SK-N-SH treated with all-trans-retinoic acid at 6 μM for 48 hours (cell line): ENCODE measurements around the gene LRRC28.

Experiments
- ATAC-seq: fragments of 200-7000 bp; cut with Tn5 transposase; 3 replicates; pipeline ENCODE4 v1.9.1; 2020; ENCODE audit warnings: mild to moderate bottlenecking, moderate library complexity
- ARNTL ChIP-seq: fragments of 450-650 bp; formaldehyde crosslinking; IDR thresholded peaks from 2 replicates; pipeline ENCODE4 v1.5.0; 2020; ENCODE audit warnings: low read depth, mild to moderate bottlenecking, moderate library complexity, borderline replicate concordance
- CSDC2 ChIP-seq: fragments of 250-450 bp; sonication (Bioruptor Pico); IDR thresholded peaks from 2 replicates; pipeline ENCODE4 v1.5.0; 2020; ENCODE audit warnings: mild to moderate bottlenecking, moderate library complexity
- ESRRG ChIP-seq: fragments of 250-450 bp; sonication (Bioruptor Pico); IDR thresholded peaks from 2 replicates; pipeline ENCODE4 v1.6.1; 2021; ENCODE audit warnings: mild to moderate bottlenecking
- GLIS3 ChIP-seq: fragments of 250-450 bp; sonication (Bioruptor Pico); IDR thresholded peaks from 2 replicates; pipeline ENCODE4 v1.5.0; 2020; ENCODE audit warnings: mild to moderate bottlenecking, moderate library complexity
- ISL1 ChIP-seq: fragments of 250-450 bp; sonication (Bioruptor Pico); IDR thresholded peaks from 2 replicates; pipeline ENCODE4 v2.1.2; 2022; ENCODE audit warnings: mild to moderate bottlenecking, moderate library complexity
- OSR1 ChIP-seq: fragments of 250-450 bp; sonication (Bioruptor Pico); IDR thresholded peaks from 2 replicates; pipeline ENCODE4 v1.8.0; 2022; ENCODE audit warnings: moderate library complexity, mild to moderate bottlenecking, inconsistent platforms
- PPARA ChIP-seq: fragments of 250-450 bp; sonication (Bioruptor Pico); IDR thresholded peaks from 2 replicates; pipeline ENCODE4 v1.5.0; 2020; ENCODE audit warnings: mild to moderate bottlenecking, borderline replicate concordance
- RARB ChIP-seq: fragments of 250-450 bp; sonication (Bioruptor Pico); IDR thresholded peaks from 2 replicates; pipeline ENCODE4 v1.8.0; 2021; ENCODE audit warnings: mild to moderate bottlenecking, moderate library complexity
- TOX ChIP-seq: fragments of 250-450 bp; sonication (Bioruptor Pico); IDR thresholded peaks from 2 replicates; pipeline ENCODE4 v1.8.0; 2021; ENCODE audit warnings: mild to moderate bottlenecking, moderate library complexity, borderline replicate concordance
- ZC3H10 ChIP-seq: fragments of 250-450 bp; sonication (Bioruptor Pico); IDR thresholded peaks from 2 replicates; pipeline ENCODE4 v1.5.1; 2021; ENCODE audit warnings: mild to moderate bottlenecking, moderate library complexity
- ZFP3 ChIP-seq: fragments of 250-450 bp; sonication (Bioruptor Pico); IDR thresholded peaks from 2 replicates; pipeline ENCODE4 v1.5.0; 2020; ENCODE audit warnings: mild to moderate bottlenecking, moderate library complexity
- ZNF565 ChIP-seq: fragments of 450-650 bp; formaldehyde crosslinking; conservative IDR thresholded peaks from 2 replicates; pipeline ENCODE4 v1.5.0; 2020; ENCODE audit warnings: low read depth, mild to moderate bottlenecking, moderate library complexity
- ZNF70 ChIP-seq: fragments of 450-650 bp; formaldehyde crosslinking; IDR thresholded peaks from 2 replicates; pipeline ENCODE4 v1.5.0; 2020; ENCODE audit warnings: mild to moderate bottlenecking, moderate library complexity
- ZNF8 ChIP-seq: fragments of 450-650 bp; formaldehyde crosslinking; IDR thresholded peaks from 2 replicates; pipeline ENCODE4 v1.5.0; 2020; ENCODE audit warnings: mild to moderate bottlenecking, moderate library complexity
- TF ChIP-seq, protein P1 (sequence below): fragments of 250-450 bp; sonication (Bioruptor Pico); IDR thresholded peaks from 2 replicates; pipeline ENCODE4 v1.5.1; 2020; ENCODE audit warnings: low read depth, mild to moderate bottlenecking, moderate library complexity
- TF ChIP-seq, protein P2 (sequence below): fragments of 250-450 bp; sonication (Bioruptor Pico); IDR thresholded peaks from 2 replicates; pipeline ENCODE4 v1.8.0; 2020; ENCODE audit warnings: mild to moderate bottlenecking, moderate library complexity, borderline replicate concordance
- TF ChIP-seq, protein P3 (sequence below): fragments of 250-450 bp; sonication (Bioruptor Pico); IDR thresholded peaks from 2 replicates; pipeline ENCODE4 v1.5.0; 2020; ENCODE audit warnings: mild to moderate bottlenecking, moderate library complexity
- TF ChIP-seq, protein P4 (sequence below): fragments of 250-450 bp; sonication (Bioruptor Pico); IDR thresholded peaks from 2 replicates; pipeline ENCODE4 v1.8.0; 2021; ENCODE audit warnings: low read depth, mild to moderate bottlenecking, moderate library complexity, borderline replicate concordance

Gene LRRC28

DNA sequence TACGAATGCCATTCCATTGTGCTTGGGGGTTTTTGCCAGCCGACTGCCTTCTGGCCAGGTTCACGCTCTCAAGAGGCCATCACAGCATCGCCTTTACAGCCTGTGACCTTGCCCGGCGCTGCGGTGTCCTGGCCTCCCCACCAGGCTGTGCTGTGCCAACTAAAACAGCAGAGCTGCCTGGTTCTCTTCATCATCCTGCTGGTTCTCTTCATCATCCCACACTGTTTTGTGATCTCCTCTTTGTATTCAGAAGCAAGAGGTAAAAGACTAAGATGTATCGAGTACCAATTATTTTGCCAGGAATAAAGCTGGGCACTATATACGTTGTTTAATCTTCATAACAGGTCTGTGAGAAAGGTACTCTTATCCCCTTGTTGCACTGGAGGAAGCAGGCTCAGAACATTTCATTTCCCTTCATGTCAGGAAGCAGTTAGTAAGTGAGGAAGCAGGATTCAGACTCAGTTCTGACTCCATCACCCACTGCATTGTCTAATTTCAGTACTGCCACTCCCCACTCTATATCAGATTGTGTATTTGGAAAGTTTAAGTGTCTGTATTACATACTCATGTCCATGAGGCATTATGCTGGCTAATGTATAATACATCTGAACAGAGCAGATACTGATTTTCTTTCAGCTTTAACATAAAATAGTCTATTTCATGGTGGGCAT is 92.7 kb downstream of the LRRC28 start (continued):
- TF ChIP-seq, protein P1, sequence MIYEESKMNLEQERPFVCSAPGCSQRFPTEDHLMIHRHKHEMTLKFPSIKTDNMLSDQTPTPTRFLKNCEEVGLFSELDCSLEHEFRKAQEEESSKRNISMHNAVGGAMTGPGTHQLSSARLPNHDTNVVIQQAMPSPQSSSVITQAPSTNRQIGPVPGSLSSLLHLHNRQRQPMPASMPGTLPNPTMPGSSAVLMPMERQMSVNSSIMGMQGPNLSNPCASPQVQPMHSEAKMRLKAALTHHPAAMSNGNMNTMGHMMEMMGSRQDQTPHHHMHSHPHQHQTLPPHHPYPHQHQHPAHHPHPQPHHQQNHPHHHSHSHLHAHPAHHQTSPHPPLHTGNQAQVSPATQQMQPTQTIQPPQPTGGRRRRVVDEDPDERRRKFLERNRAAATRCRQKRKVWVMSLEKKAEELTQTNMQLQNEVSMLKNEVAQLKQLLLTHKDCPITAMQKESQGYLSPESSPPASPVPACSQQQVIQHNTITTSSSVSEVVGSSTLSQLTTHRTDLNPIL (CRISPR knock-in tag): no peak
- TF ChIP-seq, protein P2, sequence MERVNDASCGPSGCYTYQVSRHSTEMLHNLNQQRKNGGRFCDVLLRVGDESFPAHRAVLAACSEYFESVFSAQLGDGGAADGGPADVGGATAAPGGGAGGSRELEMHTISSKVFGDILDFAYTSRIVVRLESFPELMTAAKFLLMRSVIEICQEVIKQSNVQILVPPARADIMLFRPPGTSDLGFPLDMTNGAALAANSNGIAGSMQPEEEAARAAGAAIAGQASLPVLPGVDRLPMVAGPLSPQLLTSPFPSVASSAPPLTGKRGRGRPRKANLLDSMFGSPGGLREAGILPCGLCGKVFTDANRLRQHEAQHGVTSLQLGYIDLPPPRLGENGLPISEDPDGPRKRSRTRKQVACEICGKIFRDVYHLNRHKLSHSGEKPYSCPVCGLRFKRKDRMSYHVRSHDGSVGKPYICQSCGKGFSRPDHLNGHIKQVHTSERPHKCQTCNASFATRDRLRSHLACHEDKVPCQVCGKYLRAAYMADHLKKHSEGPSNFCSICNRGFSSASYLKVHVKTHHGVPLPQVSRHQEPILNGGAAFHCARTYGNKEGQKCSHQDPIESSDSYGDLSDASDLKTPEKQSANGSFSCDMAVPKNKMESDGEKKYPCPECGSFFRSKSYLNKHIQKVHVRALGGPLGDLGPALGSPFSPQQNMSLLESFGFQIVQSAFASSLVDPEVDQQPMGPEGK (CRISPR knock-in tag): no peak
- no peak for TF ChIP-seq ZC3H10 (CRISPR knock-in tag)

DNA sequence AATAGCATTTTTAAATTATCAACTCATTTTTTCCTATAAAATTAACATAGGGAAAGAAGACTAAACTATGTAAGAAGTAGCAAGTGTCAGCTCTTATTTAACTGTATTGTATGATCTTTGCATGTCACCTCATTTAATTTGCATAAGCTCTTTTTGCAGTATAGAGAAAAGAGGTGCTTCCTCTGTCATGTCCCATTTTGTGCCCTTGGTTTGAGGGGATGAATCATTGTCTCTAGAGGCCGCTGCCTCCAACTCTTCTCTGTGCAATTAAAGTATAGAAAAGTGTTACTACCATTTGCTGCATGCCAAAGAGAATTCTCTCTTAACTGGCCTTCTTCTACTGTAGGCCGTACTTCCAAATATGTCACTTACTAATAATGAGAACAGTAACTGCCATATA is 93.4 kb downstream of the LRRC28 start:
- no peak for TF ChIP-seq ZFP3 (CRISPR knock-in tag)
- no peak for TF ChIP-seq GLIS3 (CRISPR knock-in tag)
- TF ChIP-seq ZNF70 (CRISPR knock-in tag): no peak
- no peak for TF ChIP-seq ISL1
- no peak for TF ChIP-seq RARB (CRISPR knock-in tag)
- TF ChIP-seq CSDC2 (CRISPR knock-in tag): no peak
- no peak for TF ChIP-seq PPARA (CRISPR knock-in tag)
- TF ChIP-seq, all 23 proteins: peak for 0
- ATAC-seq: peak; percentile 40; the same call in 2 of the 3 replicates

DNA sequence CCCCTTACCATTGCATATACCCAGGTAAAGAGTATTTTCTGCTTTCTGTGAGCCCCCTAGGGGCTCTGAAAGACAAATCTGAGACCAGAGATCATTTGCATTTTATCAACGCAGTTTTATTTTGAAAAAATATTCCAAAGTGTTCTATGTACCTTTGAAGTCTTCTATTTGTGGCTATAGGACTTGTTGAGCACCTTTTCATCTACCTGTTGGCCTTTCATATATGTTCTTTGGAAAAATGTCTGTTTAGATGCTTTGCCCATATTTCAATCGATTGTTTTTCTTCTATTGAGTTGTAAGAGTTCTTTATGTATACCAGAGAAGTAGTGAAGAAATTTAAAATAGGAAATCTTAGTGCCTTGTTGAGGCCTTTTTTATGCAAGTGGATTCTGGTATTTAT is 94.0 kb downstream of the LRRC28 start:
- TF ChIP-seq ZNF565 (CRISPR knock-in tag): no peak
- TF ChIP-seq, protein P3, sequence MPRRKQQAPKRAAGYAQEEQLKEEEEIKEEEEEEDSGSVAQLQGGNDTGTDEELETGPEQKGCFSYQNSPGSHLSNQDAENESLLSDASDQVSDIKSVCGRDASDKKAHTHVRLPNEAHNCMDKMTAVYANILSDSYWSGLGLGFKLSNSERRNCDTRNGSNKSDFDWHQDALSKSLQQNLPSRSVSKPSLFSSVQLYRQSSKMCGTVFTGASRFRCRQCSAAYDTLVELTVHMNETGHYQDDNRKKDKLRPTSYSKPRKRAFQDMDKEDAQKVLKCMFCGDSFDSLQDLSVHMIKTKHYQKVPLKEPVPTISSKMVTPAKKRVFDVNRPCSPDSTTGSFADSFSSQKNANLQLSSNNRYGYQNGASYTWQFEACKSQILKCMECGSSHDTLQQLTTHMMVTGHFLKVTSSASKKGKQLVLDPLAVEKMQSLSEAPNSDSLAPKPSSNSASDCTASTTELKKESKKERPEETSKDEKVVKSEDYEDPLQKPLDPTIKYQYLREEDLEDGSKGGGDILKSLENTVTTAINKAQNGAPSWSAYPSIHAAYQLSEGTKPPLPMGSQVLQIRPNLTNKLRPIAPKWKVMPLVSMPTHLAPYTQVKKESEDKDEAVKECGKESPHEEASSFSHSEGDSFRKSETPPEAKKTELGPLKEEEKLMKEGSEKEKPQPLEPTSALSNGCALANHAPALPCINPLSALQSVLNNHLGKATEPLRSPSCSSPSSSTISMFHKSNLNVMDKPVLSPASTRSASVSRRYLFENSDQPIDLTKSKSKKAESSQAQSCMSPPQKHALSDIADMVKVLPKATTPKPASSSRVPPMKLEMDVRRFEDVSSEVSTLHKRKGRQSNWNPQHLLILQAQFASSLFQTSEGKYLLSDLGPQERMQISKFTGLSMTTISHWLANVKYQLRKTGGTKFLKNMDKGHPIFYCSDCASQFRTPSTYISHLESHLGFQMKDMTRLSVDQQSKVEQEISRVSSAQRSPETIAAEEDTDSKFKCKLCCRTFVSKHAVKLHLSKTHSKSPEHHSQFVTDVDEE (CRISPR knock-in tag): no peak
- TF ChIP-seq ZFP3 (CRISPR knock-in tag): no peak
- TF ChIP-seq TOX: no peak
- no peak for TF ChIP-seq ZNF8
- no peak for TF ChIP-seq ARNTL (CRISPR knock-in tag)
- TF ChIP-seq, protein P2 (CRISPR knock-in tag): no peak
- no peak for TF ChIP-seq CSDC2 (CRISPR knock-in tag)
- TF ChIP-seq ESRRG (CRISPR knock-in tag): no peak
- TF ChIP-seq, protein P4, sequence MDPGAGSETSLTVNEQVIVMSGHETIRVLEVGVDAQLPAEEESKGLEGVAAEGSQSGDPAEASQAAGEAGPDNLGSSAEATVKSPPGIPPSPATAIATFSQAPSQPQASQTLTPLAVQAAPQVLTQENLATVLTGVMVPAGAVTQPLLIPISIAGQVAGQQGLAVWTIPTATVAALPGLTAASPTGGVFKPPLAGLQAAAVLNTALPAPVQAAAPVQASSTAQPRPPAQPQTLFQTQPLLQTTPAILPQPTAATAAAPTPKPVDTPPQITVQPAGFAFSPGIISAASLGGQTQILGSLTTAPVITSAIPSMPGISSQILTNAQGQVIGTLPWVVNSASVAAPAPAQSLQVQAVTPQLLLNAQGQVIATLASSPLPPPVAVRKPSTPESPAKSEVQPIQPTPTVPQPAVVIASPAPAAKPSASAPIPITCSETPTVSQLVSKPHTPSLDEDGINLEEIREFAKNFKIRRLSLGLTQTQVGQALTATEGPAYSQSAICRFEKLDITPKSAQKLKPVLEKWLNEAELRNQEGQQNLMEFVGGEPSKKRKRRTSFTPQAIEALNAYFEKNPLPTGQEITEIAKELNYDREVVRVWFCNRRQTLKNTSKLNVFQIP (CRISPR knock-in tag): no peak
- no peak for TF ChIP-seq PPARA (CRISPR knock-in tag)
- no peak for TF ChIP-seq ZNF70 (CRISPR knock-in tag)
- TF ChIP-seq, protein P1 (CRISPR knock-in tag): no peak
- TF ChIP-seq OSR1: no peak
- no peak for TF ChIP-seq GLIS3 (CRISPR knock-in tag)
- TF ChIP-seq ISL1: no peak
- TF ChIP-seq, all 23 proteins: peak for 0
- no peak for ATAC-seq
